Measurements from ENCODE around the gene MND1.

The MND1 gene

DNA sequence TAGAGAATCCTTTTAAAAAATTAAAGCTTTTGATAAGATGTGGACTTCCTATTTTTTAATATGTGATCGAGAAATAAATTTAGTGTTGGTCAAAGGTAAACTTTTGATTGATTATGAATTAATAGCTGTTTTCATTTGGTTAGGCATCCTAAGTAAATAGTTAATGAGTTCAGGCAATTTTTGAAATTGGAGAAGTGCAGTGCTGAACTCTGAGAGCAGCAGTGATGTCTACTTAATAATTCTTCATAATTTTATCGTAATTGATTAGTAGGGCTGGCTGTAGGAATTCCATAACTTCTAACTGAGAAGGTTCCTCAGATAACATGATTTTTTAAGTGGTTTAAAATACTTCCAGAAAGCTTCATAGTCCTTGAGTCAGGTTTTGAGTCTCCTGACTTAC, 1.5 kb downstream of the MND1 start:
- no peak for DNase-seq (ENCODE audit: low read depth in 1 of 2, low spot score in 1 of 2)

DNA sequence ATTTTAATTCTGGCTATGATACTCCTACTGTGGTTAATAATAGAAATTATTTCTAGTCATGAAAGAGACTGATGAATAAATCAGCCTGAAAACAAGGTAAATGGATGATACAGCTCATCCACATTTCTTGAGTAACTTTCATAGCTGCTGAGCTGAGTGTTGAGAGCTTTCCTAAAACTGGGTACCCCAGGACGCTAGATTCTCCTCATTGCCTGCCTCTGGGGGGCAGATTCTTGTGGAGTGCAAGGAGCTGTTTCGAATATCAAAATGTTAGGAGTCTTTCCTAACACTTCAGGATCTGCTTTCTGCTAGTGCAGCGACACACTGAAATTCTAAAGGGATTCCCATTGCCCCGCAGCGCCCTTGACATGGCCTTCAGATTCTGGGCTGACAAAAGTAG, 2.1 kb downstream of the MND1 start:
- no peak for DNase-seq (ENCODE audit: low read depth in 1 of 2, low spot score in 1 of 2)

DNA sequence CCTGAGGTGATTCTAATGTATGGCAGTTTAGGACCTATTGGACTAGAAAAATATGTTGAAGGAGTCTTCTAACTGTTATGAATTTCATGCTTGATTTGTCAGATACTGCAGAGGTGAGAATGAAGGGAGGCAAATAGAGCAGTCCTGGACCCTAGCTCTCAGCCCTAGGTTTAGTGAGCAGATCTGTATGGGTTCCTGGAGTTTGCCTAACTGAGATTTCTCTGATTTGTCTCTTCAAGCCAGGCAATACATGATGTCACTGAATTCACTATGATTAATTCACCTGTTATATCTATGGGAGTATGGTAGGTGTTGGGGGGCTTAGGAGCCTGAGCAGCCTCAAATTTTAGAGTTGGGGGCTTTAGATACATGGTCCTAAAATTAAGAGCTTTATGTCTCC, 2.6 kb downstream of the MND1 start:
- DNase-seq (ENCODE audit: low read depth in 1 of 2, low spot score in 1 of 2) = no peak

DNA sequence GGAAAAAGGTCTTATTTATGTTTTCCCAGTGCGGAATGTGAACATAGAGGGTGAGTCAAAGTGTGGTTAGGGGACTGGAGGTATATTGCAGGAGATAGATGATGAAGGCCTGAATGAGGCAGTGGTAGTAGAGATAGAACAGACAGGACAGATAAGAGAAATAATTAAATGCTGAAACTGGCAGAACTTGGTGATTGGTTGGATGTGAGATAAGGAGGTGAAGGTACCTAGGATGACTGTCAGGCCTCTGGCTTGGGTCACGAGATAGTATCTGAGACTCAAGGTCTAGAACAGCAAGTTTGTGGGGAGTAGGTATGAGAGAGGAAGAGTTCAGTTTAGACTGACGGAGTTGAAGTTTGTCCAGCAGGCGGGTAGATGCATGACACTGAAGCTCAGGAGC, 3.5 kb downstream of the MND1 start:
- DNase-seq (ENCODE audit: low read depth in 1 of 2, low spot score in 1 of 2) = no peak

DNA sequence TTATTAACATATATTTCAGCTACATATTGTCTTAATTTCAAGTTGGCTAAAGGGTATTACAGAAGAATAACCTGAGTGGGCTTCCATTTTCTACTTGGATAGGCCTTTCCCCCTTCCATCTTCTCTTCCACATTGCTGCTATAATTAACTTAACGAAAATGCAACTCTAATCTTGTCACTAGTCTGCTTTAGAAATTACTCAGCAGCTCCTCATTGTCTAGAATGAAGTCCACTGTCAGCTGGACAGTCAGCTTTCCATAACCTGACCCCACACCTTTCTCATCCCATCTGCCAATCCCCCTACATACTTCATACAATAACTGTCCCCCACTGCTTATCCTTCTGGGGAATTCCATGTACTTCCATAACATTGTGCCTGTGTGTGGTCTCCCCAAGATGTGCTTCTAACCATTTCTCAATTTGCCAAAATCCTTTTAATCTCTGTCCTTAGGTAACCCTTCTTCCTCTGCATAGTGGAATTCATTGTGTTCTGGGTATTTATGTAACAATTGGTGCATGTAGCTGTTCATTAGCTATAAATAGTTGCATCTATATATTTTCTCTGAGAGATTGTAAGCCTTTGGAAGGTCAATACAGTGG, 4.8 kb downstream of the MND1 start:
- no peak for DNase-seq (ENCODE audit: low read depth in 1 of 2, low spot score in 1 of 2)

DNA sequence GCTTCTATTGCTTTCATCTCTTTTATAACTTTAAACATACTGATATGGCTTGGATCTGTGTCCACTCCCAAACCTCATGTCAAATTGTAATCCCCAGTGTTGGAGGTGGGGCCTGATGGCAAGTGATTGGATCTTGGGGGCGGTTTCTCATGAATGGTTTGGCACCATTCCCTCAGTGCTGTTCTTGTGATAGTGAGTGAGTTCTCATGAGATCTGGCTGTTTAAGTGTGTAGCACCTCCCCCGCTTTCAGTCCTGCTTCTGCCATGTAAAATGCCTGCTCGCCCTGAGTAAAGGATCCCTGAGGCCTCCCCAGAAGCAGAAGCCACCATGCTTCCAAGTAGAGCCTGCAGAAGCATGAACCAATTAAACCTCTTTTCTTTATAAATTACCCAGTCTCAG, 17.7 kb downstream of the MND1 start:
- no peak for DNase-seq (ENCODE audit: low read depth in 1 of 2, low spot score in 1 of 2)

DNA sequence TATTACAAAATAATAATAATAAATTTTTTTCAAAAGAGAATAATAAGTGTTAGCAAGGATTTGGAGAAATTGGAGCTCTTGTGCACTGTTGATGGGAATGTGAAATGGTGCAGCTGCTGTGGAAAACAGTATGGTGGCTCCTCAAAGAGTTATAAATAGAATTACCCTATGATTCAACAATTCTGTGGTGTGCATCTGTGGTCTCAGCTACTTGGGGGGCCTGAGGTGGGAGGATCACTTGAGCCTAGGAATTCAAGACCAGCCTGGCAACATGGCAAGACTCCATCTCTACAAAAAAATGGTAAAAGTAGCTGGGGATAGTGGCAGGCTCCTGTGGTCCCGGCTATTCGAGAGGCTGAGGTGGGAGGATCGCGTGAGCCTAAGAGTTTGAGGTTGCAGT, 19.6 kb downstream of the MND1 start:
- no peak for DNase-seq (ENCODE audit: low read depth in 1 of 2, low spot score in 1 of 2)

DNA sequence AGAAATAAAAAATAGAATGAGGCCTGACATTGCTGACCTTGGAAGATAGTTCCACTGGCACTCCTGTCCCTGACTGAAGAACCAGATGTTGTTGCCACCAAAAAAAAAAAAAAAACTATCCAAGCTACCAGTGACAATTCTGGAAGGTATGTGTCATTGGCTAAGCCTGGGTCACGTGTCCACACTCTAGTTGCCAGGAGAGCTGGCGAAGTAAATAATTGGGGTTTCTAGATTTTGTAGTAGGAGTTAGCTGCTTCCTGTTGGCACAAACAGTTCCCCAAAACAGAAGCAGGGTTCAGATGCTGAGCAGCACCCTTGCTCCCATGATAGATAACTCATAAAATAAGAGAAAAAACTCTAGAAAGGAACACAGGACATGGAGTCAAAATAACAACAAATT, 20.5 kb downstream of the MND1 start:
- DNase-seq (ENCODE audit: low read depth in 1 of 2, low spot score in 1 of 2) = no peak

DNA sequence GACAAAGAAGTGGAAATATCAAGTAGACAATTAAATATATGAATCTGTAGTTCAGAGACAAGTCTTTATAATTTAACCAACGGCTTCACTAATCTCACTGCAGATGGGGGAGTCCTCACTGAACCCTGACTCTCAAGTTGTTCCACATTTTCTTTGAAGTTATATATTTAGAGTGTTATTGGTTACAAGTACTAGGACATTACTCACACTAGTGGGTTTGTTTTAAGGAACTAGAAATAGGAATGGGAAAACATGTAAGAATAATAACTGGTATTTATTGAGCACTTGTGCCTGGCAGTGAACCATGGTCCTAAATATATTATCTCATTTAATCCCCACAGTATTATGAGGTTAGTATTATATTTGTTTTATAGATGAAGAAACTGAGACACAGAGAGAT, 22.0 kb downstream of the MND1 start:
- DNase-seq (ENCODE audit: low read depth in 1 of 2, low spot score in 1 of 2) = no peak

DNA sequence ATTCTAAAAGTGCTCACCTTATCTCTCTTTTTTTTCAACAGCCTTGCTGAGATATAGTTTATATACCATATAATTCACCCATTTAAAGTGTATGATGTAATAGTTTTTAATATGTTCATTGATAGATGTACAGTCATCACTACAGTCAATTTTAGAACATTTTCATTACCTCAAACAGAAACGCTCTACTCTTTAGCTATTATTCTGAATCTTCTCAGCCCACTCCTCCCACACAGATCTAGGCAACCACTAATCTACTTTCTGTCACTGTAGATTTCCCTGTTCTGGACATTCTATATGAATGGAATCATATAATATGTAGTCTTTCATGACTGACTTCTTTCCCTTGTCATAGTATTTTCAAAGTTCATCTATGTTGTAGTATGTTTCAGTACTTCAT, 22.6 kb downstream of the MND1 start:
- no peak for DNase-seq (ENCODE audit: low read depth in 1 of 2, low spot score in 1 of 2)

DNA sequence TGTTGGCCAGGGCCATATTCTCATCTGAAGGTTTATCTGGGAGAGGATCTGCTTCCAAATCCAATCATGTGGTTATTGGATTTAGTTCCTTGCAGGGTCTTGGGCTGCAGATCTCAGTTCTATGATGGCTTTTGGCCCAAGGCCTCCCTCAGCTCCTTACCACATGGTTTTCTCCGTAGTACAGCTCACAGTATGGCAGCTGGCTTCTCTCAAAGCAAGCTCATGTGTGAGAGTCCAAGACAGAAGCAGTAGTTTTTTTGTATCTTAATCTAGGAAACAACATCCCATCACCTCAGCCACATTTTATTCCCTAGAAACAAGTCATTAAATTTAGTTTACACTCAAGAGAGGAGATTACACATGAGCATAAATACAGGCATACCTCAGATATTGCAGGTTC, 24.5 kb downstream of the MND1 start:
- DNase-seq (ENCODE audit: low read depth in 1 of 2, low spot score in 1 of 2) = no peak

DNA sequence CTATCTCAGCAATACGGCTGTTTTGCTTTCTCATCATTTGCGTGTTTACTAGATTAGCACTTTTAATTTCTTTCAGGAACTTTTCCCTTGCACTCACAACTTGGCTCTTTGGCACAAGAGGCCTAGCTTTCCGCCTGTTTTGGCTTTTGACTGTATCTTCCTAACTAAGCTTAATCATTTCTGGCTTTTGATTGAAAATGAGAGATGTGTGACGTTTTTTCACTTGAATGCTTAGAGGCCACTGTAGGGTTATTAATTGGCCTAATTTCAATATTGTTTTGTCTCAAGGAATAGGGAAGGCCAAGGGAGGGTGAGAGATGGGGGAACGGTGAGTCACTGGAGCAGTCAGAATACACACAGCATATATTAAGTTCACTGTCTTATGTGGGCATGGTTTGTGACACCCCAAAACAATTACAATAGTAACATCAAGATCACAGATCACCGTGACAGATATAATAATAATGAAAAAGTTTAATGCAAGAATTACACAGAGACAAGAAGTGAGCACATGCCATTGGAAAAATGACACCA, 27.3 kb downstream of the MND1 start:
- no peak for DNase-seq (ENCODE audit: low read depth in 1 of 2, low spot score in 1 of 2)

DNA sequence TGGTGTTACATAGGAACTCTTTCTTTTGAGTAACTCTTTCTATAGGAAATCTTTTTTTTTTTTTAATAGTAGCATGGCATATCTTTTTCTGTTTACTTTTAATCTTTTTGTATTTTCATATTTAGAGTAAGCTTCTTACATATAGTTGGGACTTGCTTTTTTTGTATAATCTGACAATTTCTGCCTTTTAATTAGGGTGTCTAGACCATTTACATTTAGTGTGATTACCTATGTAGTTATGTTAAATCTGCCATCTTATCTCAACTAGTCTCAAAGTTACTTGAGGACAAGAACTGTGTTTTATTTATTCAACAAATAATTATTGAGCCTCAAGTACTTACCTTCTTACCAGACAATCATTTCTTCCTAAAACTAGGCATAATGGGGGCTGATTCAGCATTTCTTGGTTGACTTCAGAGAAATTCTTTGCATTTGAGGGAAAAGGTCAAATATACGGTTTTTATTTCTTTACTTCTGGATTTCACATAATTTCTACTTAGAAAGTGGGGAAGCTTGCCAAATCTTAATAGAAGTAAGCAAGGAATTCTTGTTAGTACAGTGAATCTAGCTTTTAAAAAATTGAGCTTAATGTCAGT, 28.6 kb downstream of the MND1 start:
- DNase-seq (ENCODE audit: low read depth in 1 of 2, low spot score in 1 of 2) = no peak

DNA sequence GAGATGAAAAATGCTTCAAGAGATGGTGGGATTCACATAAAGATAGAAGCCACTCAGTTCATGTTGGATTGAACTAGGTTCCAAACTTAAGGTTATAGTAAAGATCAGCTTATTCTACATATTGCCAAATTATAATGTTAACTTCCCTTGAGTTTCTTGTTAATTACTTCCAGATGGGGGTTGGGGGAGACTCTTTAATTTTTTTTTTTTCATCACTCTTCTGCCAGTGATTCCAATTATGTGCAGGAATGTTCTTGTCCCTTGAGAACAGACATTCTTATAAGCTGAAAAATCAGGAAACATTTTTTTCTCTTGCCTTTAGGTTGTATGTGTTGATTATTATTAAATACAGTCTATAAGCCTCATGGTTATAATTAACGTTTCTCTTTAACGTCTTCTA, 30.0 kb downstream of the MND1 start:
- no peak for DNase-seq (ENCODE audit: low read depth in 1 of 2, low spot score in 1 of 2)

DNA sequence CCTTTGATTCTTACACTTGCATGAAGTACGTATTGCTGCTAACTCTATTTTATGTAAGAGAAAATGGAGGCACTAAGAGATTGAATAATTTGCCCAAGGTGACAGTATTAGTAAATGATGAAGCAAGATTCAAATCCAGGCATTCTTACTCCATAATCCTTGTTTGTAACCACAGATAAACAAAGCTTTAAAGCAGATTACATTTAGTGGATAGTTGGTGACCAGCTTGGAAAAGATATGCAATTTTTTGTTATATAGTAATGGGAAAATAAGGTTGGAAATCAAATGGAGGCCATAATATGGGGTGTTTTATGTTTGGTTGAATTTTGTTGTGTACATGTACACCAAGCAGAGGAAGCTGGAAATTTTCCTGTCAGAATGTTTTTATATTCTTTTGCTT, 30.8 kb downstream of the MND1 start:
- DNase-seq (ENCODE audit: low read depth in 1 of 2, low spot score in 1 of 2) = no peak

DNA sequence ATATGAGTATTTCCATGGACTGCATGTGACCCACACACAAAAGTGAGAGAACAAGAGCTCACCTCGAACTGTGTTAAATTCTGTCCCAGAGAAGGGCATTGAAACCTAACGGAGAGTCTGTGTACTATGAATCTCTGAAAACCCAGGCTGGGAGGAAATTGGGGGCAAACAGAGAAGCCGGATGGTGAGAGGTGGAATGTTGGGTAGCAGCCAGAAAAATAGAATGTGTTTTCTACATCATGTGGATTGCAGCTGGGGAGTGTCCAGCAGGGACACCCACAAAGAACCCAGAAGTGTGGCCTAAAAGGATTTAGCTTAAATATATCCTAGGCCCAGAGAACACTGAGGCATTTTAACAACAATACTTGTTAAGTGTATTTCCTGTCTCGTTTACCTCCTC, 38.6 kb downstream of the MND1 start:
- no peak for DNase-seq (ENCODE audit: low read depth in 1 of 2, low spot score in 1 of 2)

DNA sequence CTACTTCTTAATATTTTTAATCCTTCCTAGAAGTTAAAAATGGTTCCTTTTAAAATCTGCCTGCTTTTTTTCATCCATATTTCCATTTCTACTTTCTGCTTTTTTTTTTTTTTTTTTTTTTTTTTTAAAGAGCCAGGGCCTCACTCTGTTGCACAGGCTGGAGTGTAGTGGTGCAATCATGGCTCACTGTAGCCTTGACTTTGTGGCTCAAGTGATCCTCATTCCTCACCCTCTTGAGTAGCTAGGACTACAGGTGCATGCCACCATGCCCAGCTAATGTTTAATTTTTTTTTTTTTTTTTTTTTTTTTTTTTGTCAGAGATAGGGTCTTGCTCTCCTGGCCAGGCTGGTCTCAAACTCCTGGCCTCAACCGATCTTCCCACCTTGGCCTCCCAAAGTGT, 39.7 kb downstream of the MND1 start:
- DNase-seq (ENCODE audit: low read depth in 1 of 2, low spot score in 1 of 2) = no peak

DNA sequence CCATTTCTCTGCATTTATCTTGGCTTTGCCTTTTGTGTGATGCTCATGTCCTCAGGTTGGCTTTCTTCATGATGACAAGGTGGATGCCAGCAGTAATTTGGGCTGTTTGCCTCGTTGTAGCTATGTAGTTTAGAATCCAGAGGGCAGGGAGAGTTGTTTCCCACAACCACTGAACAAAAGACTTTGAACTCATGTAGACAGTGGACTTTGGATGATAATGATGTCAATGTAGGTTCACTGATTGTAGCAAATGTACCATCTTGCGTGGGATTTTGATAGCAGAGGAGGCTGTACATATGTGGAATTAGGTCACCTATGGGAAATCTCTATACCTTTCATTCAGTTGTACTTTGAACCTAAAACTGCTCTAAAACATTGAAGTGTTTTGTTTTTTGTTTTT, 41.3 kb downstream of the MND1 start:
- no peak for DNase-seq (ENCODE audit: low read depth in 1 of 2, low spot score in 1 of 2)

DNA sequence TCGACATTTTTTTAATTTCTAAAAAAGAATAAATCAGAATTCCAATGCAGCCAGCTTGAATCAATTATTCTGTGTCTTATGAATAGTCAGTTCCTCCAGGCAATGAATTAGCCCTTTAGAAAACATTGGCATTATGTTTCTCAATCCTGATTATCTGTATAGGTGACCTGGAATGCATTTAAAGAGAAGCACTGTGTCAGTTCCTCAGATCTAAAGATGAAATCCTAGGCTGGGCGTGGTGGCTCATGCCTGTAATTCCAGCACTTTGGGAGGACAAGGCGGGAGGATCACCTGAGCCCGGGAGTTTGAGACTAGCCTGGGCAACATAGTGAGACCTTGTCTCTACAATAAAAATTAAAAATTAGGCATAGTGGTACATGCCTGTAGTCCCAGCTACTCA, 43.5 kb downstream of the MND1 start:
- no peak for DNase-seq (ENCODE audit: low read depth in 1 of 2, low spot score in 1 of 2)

DNA sequence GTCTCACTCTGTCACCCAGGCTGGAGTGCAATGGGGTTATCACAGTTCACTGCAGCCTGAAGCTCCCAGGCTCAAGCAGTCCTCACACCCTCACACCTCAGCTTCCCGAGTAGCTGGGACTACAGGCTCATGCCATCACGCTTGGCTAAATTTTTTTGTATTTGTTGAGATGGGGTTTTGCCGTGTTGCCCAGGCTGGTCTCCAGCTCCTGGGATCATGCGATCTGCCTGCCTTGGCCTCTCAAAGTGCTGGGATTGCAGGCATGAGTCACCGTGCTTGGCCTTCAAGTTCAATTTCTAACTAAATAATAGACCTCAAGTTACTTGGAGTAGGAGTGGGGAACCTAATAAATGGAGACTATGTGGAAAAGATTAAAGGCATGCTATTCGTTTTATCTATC, 48.9 kb downstream of the MND1 start:
- DNase-seq (ENCODE audit: low read depth in 1 of 2, low spot score in 1 of 2) = no peak

DNA sequence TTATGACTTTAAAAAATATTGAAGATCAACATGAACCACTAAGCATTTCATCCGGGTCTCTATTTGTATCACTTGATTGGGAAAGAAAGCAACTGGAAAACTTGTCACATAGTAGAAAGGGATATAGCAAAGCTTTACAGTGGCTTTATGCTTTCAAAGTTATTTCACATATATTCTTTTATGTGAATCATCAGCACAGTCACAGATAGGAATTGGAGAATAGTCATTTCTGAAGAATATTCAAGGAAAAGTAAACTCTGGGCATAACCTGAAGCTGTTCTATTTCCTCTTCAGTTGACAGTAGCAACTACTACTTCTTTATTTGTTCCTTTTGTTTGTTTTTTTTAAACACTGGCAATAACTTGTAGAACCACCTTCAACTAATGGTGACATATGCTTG, 50.5 kb downstream of the MND1 start:
- no peak for DNase-seq (ENCODE audit: low read depth in 1 of 2, low spot score in 1 of 2)

DNA sequence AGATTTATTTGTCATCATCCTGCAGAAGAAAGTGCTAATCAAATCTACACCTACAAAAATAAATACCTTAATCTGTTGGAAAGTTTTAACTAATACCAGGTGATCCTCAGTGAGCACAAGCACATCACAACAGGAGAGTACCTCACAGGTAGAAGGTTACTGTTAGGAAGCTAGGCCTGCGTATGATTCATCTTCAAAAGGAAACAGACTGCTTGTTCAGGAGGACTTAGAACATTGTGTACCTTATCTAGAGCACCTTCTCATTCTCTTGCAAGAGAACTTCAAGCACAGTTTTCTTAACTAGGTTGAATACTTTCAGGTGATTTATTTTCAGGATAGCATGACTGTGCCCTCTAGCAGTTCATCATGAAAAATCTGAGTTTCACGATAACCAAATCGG, 54.2 kb downstream of the MND1 start:
- no peak for DNase-seq (ENCODE audit: low read depth in 1 of 2, low spot score in 1 of 2)

DNA sequence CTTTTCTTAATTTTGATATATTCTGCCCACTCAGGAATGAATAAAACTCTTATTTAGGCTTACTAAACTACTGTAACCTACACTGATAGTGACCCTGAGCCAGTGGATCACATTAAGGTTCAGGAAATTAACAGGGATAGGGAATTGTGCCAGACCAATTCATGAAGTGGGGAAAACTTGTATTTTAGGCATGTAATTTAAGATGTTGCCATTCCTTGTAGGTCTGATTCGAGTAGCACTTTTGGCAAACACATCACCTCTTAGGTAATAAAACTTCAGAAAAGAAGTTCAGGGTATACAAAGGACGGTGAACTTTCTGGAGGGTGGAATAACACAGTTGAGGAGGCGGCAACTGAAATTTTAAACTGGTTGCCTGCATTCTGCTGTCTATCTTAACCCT, 54.9 kb downstream of the MND1 start:
- DNase-seq (ENCODE audit: low read depth in 1 of 2, low spot score in 1 of 2) = no peak
